WTC11 (cell line): Measurements from ENCODE around the gene FSTL4.

Experiments used
- CBFB ChIP-seq: sonication (generic); formaldehyde crosslinking; IDR thresholded peaks from 2 replicates; pipeline ENCODE4 v1.8.1; 2022; ENCODE audit warnings: mild to moderate bottlenecking, low read depth, missing genetic modification reagents
- ETV6 ChIP-seq: sonication (generic); formaldehyde crosslinking; IDR thresholded peaks from 2 replicates; pipeline ENCODE4 v1.8.1; 2022; ENCODE audit warnings: mild to moderate bottlenecking, missing genetic modification reagents
- HMGA2 ChIP-seq: fragments of 250-450 bp; sonication (Bioruptor Pico); IDR thresholded peaks from 2 replicates; pipeline ENCODE4 v1.4.0; 2021; ENCODE audit warnings: mild to moderate bottlenecking, moderate library complexity
- NFE2L1 ChIP-seq: sonication (generic); formaldehyde crosslinking; IDR thresholded peaks from 2 replicates; pipeline ENCODE4 v1.8.1; 2023; ENCODE audit warnings: missing genetic modification reagents
- TEAD4 ChIP-seq: sonication (generic); formaldehyde crosslinking; IDR thresholded peaks from 2 replicates; pipeline ENCODE4 v1.8.0; 2022; ENCODE audit warnings: mild to moderate bottlenecking, missing genetic modification reagents
- ZNF138 ChIP-seq: sonication (generic); formaldehyde crosslinking; conservative IDR thresholded peaks from 2 replicates; pipeline ENCODE4 v1.8.1; 2022; ENCODE audit warnings: mild to moderate bottlenecking, moderate library complexity, missing genetic modification reagents
- TF ChIP-seq, protein P1 (sequence below): fragments of 200-600 bp; IDR thresholded peaks from 2 replicates; pipeline ENCODE4 v1.8.0; 2022; ENCODE audit warnings: antibody characterized with exemption
- TF ChIP-seq, protein P2 (sequence below): sonication (generic); formaldehyde crosslinking; conservative IDR thresholded peaks from 2 replicates; pipeline ENCODE4 v1.8.1; 2022; ENCODE audit warnings: mild to moderate bottlenecking, missing genetic modification reagents
- TF ChIP-seq, protein P3 (sequence below): sonication (generic); formaldehyde crosslinking; IDR thresholded peaks from 2 replicates; pipeline ENCODE4 v1.8.1; 2023; ENCODE audit warnings: mild to moderate bottlenecking, missing genetic modification reagents, moderate library complexity
- TF ChIP-seq, protein P4 (sequence below): sonication (generic); formaldehyde crosslinking; IDR thresholded peaks from 2 replicates; pipeline ENCODE4 v1.8.0; 2022; ENCODE audit warnings: mild to moderate bottlenecking, missing genetic modification reagents

DNA sequence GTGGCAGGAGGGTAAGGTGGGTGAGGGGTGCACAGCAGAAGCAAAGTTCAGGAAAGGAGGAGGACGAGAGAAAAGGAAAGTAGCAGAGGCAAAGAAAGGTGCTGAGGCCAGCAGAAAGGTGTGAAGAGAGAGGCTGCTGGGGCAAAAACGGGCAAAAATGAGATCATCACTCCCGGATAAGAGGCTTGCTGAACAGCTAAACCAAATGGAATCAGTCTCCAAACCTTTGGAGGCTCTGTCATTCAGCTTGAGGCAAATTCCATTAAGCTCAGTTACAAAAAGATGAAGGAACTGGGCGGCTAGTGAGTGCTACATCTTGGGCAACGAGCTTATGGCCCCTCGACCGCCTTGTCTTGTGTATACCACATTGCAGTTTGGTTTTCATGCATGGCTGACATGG lies 136.4 kb downstream of the FSTL4 start:
- TF ChIP-seq, protein P1, sequence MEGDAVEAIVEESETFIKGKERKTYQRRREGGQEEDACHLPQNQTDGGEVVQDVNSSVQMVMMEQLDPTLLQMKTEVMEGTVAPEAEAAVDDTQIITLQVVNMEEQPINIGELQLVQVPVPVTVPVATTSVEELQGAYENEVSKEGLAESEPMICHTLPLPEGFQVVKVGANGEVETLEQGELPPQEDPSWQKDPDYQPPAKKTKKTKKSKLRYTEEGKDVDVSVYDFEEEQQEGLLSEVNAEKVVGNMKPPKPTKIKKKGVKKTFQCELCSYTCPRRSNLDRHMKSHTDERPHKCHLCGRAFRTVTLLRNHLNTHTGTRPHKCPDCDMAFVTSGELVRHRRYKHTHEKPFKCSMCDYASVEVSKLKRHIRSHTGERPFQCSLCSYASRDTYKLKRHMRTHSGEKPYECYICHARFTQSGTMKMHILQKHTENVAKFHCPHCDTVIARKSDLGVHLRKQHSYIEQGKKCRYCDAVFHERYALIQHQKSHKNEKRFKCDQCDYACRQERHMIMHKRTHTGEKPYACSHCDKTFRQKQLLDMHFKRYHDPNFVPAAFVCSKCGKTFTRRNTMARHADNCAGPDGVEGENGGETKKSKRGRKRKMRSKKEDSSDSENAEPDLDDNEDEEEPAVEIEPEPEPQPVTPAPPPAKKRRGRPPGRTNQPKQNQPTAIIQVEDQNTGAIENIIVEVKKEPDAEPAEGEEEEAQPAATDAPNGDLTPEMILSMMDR, result no peak
- TF ChIP-seq NFE2L1 (CRISPR knock-in tag) (no peak), ETV6 (CRISPR knock-in tag) (no peak), CBFB (CRISPR knock-in tag) (no peak), TEAD4 (CRISPR knock-in tag) (no peak), ZNF138 (CRISPR knock-in tag) (no peak), HMGA2 (no peak)
- TF ChIP-seq, protein P2, sequence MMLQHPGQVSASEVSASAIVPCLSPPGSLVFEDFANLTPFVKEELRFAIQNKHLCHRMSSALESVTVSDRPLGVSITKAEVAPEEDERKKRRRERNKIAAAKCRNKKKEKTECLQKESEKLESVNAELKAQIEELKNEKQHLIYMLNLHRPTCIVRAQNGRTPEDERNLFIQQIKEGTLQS (CRISPR knock-in tag), result no peak
- TF ChIP-seq, protein P3, sequence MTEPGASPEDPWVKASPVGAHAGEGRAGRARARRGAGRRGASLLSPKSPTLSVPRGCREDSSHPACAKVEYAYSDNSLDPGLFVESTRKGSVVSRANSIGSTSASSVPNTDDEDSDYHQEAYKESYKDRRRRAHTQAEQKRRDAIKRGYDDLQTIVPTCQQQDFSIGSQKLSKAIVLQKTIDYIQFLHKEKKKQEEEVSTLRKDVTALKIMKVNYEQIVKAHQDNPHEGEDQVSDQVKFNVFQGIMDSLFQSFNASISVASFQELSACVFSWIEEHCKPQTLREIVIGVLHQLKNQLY (CRISPR knock-in tag), result no peak
- TF ChIP-seq, protein P4, sequence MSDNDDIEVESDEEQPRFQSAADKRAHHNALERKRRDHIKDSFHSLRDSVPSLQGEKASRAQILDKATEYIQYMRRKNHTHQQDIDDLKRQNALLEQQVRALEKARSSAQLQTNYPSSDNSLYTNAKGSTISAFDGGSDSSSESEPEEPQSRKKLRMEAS (CRISPR knock-in tag), result no peak
